Stimulated activated naive CD8-positive, alpha-beta T cell treated with anti-CD3 and anti-CD28 coated beads, Interleukin-15, amount 100 ng/mL, for 72 hours (primary cell): Measurements from ENCODE around the gene SUGCT.

ENCODE experiments used
- ATAC-seq: fragments of 150-1000 bp; cut with Tn5 transposase; 2 replicates; pipeline ENCODE4 v1.10.0; 2021; ENCODE audit warnings: mild to moderate bottlenecking, moderate library complexity
- DNase-seq, 2 donors: peaks; one replicate each; pipeline ENCODE4 v3.0.0; 2021 to 2022
- H3K27ac Mint-ChIP-seq, 2 donors: one replicate each; pipeline ENCODE4 v1.8.0; 2022; ENCODE audit warnings: mild to moderate bottlenecking in 2 of 2, mixed read lengths in 2 of 2, moderate library complexity in 2 of 2
- H3K27me3 Mint-ChIP-seq: one replicate; pipeline ENCODE4 v1.8.0; 2022; ENCODE audit warnings: mixed read lengths
- H3K4me1 Mint-ChIP-seq: one replicate; pipeline ENCODE4 v1.8.0; 2022; ENCODE audit warnings: mild to moderate bottlenecking, mixed read lengths
- H3K4me3 Mint-ChIP-seq, 2 donors: one replicate each; pipeline ENCODE4 v1.8.0; 2022; ENCODE audit warnings: mild to moderate bottlenecking in 2 of 2, mixed read lengths in 2 of 2, moderate library complexity in 1 of 2
- H3K9me3 Mint-ChIP-seq, 2 donors: one replicate each; pipeline ENCODE4 v1.8.0; 2022; ENCODE audit warnings: mixed read lengths in 2 of 2

The SUGCT gene

GRCh38 chr7:40674316-40674715 is 539.5 kb downstream of the SUGCT start:
- Mint-ChIP-seq H3K27me3 (peaks cover 20% of the 10 kb centered on the region), H3K27ac (no peak overlapping the region), H3K4me1 (peaks cover 19% of the 10 kb centered on the region), H3K4me3 (no peak overlapping the region), H3K9me3 (no peaks in the 10 kb centered on the region)
- ATAC-seq (no peak), DNase-seq (no peak)

DNA sequence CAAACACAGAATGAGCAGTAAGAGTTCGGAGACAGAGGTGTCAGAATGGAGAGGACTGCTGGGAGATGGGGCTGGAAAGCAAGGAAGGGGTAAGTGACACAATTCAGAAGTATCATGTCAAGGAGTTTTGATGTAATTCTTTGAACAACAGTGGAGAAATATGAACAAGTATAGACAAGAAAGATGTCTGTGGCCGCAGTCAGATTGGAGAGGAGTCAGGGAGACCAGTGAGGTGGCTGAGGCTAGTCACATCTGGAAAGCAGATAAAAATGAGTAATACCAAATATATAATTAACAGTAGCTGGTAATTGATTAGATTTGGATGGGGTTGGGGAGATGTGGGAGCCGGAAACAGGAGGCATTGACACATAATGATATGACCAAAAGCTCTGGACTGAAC is 540.9 kb downstream of the SUGCT start:
- Mint-ChIP-seq H3K4me3 (no peak overlapping the region), H3K27ac (no peak overlapping the region), H3K9me3 (no peaks in the 10 kb centered on the region), H3K4me1 (peaks cover 19% of the 10 kb centered on the region), H3K27me3 (peaks cover 9% of the 10 kb centered on the region)
- ATAC-seq, result no peak
- no peak for DNase-seq

- H3K27ac Mint-ChIP-seq, result no peak overlapping the region
- H3K27me3 Mint-ChIP-seq, result peaks cover 9% of the 10 kb centered on the region
- no peak overlapping the region for H3K4me3 Mint-ChIP-seq
- no peak for DNase-seq
- no peak for ATAC-seq
- no peaks in the 10 kb centered on the region for H3K9me3 Mint-ChIP-seq
- H3K4me1 Mint-ChIP-seq, result peaks cover 19% of the 10 kb centered on the region
Observed at GRCh38 chr7:40676221-40676620, 541.4 kb downstream of the SUGCT start.

DNA sequence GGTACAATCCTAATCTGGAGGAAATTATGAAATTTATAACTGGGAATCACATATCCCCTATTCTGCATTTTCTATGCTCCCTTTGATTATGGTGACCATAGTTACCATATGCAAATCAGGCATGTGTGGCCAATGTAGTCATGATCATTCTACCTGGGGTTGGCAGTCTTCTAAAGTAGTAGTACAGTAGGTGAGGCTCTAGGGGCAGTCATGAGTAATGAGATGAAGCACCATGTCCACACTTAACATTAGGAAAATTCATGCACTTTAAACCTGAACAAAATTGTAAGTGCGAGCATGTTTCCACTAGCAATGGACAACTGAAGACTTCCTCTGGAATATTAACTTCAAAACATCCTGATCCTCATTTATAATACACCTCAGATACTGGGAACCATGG is 545.9 kb downstream of the SUGCT start:
- H3K9me3 Mint-ChIP-seq, result no peaks in the 10 kb centered on the region
- H3K27ac Mint-ChIP-seq, result no peak overlapping the region
- DNase-seq, result no peak
- peaks cover 9% of the 10 kb centered on the region for H3K27me3 Mint-ChIP-seq
- H3K4me3 Mint-ChIP-seq, result no peak overlapping the region
- no peaks in the 10 kb centered on the region for H3K4me1 Mint-ChIP-seq
- peak; percentile 87 for ATAC-seq

DNA sequence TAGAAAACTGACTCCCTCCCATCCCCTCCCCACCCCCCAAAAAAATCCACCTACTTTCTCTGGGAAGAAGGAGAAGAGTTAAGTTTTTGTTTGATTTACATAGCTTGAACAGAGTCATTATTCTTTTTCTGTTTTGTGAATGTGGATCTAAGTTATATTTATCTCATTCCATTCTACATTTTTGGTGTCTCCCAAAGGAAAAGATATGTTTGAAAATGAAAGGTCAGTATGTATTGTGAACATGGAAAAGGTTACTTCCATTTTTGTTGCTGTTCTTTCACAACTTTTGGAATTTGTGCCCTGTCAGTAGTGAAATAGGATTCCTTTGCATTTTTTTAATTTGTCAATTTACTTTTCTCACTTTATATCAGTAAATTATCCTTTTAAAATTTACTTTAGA is 547.9 kb downstream of the SUGCT start:
- Mint-ChIP-seq H3K27me3 (peaks cover 4% of the 10 kb centered on the region), H3K9me3 (no peaks in the 10 kb centered on the region), H3K27ac (no peak overlapping the region), H3K4me1 (no peaks in the 10 kb centered on the region), H3K4me3 (no peak overlapping the region)
- ATAC-seq, result no peak
- no peak for DNase-seq

- Mint-ChIP-seq H3K4me3 (no peak overlapping the region), H3K9me3 (no peaks in the 10 kb centered on the region), H3K27me3 (no peaks in the 10 kb centered on the region), H3K27ac (no peak overlapping the region), H3K4me1 (peaks cover 7% of the 10 kb centered on the region)
- ATAC-seq (no peak), DNase-seq (no peak)
Observed at GRCh38 chr7:40694026-40694809, 559.4 kb downstream of the SUGCT start.

DNA sequence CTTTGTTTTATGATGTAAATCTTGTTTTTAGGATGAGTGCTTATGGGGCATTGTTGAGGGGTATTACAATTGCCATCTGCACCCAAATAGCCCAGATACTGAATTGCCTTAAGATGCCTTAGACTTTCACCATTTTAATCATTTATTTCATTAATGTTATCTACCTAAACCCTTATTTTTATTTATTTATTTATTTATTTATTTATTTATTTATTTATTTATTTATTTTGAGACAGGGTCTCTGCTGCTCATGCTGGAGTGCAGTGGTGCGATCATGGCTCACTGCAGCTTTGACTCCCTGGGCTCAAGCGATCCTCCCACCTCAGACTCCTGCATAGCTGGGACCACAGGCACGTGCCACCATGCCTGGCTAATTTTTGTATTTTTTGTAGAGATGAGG is 560.2 kb downstream of the SUGCT start:
- peaks cover 11% of the 10 kb centered on the region for H3K4me1 Mint-ChIP-seq
- H3K4me3 Mint-ChIP-seq, result no peak overlapping the region
- no peak for ATAC-seq
- no peaks in the 10 kb centered on the region for H3K27me3 Mint-ChIP-seq
- H3K9me3 Mint-ChIP-seq, result no peaks in the 10 kb centered on the region
- no peak overlapping the region for H3K27ac Mint-ChIP-seq
- no peak for DNase-seq

GRCh38 chr7:40697653-40698052 is 562.8 kb downstream of the SUGCT start:
- no peak for ATAC-seq
- no peak for DNase-seq
- Mint-ChIP-seq H3K4me3 (no peak overlapping the region), H3K27me3 (no peaks in the 10 kb centered on the region), H3K4me1 (peaks cover 38% of the 10 kb centered on the region), H3K27ac (no peak overlapping the region), H3K9me3 (no peaks in the 10 kb centered on the region)

GRCh38 chr7:40698214-40698920 is 563.6 kb downstream of the SUGCT start:
- Mint-ChIP-seq H3K4me1 (peaks cover 41% of the 10 kb centered on the region), H3K27me3 (no peaks in the 10 kb centered on the region), H3K4me3 (no peak overlapping the region), H3K9me3 (no peaks in the 10 kb centered on the region), H3K27ac (no peak overlapping the region)
- DNase-seq (no peak), ATAC-seq (no peak)

DNA sequence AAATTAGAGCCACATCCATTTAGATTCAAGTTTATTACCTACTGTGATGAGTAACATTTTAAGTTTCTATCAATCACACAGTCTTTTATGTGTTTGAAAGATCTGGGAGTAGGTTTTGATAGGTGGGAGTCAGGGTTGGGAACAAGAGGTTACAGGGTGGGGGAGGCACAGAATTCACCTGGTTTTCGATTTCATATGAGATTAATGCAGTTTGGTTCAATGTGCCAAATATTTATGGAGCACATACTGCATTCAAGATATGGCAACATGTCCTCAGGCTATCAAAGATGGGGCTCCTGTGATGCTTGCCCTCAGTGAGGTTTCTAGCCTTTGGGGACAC is 564.1 kb downstream of the SUGCT start:
- H3K4me1 Mint-ChIP-seq, result peaks cover 41% of the 10 kb centered on the region
- H3K27me3 Mint-ChIP-seq, result no peaks in the 10 kb centered on the region
- ATAC-seq (no peak), DNase-seq (no peak)
- H3K9me3 Mint-ChIP-seq, result no peaks in the 10 kb centered on the region
- no peak overlapping the region for H3K4me3 Mint-ChIP-seq
- no peak overlapping the region for H3K27ac Mint-ChIP-seq

DNA sequence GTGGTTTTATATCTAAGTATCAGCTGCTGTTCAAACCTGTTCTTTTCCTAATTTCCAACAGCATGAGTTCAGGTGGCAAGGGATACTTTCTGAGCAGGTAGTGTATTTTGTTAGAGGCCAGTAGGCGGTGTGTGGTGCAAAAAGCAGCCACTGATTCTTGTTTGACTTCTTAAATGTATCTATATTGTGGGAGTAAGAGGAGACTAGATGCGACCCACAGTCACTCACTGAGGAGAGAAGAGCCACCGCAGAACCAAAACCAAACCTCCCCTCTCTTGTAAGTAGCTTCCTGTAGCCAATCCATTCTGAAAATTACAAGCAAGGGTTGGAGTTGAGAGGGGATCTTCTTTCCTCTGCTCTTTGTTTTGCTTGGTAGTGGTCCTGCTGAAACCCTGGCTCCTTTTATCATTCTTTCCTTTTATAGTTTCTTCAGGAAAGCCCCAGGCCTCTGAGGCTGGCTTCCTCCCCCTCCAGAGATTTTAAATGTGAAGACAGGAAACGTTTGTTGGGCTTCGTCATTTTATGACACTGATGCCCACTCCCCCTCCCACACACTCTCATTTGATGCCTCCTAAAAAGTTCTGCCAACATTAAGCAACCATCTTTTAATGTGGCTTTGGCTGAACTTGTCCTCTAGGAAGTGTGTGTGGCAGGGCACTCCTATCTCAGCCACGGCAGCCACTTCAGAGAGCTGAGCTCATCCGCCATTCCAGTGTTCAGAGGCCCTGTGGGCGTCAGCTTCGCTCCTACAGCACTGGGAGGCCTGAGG is 566.0 kb downstream of the SUGCT start:
- ATAC-seq (peak; percentile 90), DNase-seq (peak; percentile 31 to 56)
- Mint-ChIP-seq H3K4me3 (peak overlapping the region; percentile 57 to 69), H3K4me1 (peaks cover 41% of the 10 kb centered on the region), H3K27ac (peak overlapping the region; percentile 78 to 89), H3K9me3 (no peaks in the 10 kb centered on the region), H3K27me3 (no peaks in the 10 kb centered on the region)

DNA sequence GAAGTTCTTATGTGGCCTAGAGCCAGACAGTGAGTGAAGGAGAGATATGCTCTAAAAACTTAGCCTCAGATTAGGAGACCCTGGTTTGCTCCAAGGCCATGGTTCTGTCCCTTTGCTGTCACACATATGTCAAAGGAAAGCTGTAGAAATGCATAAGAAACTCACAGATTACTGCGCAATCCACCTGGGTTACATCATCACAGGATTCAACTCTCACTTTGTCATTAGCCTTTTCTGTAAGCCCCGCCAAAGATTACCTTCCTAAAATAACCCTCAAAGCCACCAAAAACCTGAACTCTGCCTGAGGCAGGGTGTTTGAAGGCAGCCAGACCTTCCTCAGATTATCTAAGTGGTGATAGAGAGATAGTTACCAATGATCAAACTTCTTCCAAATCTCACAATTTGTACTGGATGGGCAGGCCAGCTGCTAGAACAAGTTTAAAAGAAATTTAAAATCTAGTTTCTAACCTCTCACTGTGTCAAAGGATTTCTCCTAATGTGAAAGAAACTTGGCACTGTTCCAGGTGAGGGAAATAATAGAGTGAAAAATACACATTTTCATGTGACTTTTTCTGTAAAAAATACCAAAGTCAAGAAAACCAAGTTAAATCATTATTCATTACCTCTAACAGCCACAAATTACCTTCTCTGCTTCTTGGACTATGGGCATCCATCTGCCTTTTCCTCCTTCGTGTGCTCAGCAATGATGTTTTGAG is 567.2 kb downstream of the SUGCT start:
- peak in 1 of 2 donors; percentile 10 for DNase-seq
- Mint-ChIP-seq H3K27ac (peak overlapping the region; percentile 10 to 61), H3K27me3 (no peaks in the 10 kb centered on the region), H3K4me3 (no peak overlapping the region), H3K9me3 (no peaks in the 10 kb centered on the region), H3K4me1 (peaks cover 41% of the 10 kb centered on the region)
- no peak for ATAC-seq

DNA sequence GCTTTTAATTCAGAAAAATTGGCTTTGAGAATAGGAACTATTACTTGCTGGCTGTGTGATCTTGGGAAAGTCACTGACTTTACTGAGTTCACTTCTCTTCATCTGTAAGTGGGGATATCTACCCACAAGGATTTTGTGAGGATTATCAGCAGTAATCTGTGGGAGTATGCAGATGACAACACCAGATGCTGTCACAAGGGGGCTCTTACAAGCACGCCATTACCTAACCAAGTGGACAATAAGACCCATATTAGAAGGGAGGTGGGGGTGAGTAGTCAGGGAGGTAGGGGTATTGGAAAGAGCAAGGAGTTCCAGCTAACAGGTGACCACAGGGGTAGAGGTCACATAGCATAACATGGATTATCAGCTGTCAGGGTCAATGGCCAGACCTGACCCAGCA is 569.4 kb downstream of the SUGCT start:
- no peaks in the 10 kb centered on the region for H3K27me3 Mint-ChIP-seq
- no peak overlapping the region for H3K27ac Mint-ChIP-seq
- H3K9me3 Mint-ChIP-seq, result no peaks in the 10 kb centered on the region
- H3K4me1 Mint-ChIP-seq, result peaks cover 38% of the 10 kb centered on the region
- H3K4me3 Mint-ChIP-seq, result no peak overlapping the region
- DNase-seq (no peak), ATAC-seq (no peak)

DNA sequence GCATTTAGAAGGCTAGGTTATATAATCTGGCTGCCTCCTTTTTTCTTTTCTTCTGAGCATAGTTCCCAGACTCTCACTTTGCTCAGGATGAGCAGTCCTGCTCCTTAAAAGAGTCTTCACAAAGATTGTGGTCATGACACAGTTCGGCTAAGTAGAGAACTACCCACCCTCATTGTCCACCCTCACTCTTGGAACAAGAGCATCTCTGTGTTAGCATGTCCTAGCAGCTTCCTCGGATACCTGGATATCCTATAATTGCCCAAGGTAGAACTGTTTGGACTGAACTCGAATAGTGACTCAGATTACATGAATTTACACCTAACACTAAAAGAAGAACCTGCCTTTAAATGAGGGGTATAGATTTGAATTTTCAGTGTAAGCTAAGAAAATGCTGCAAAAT is 572.0 kb downstream of the SUGCT start:
- H3K9me3 Mint-ChIP-seq, result no peaks in the 10 kb centered on the region
- ATAC-seq, result no peak
- DNase-seq, result no peak
- H3K27ac Mint-ChIP-seq, result no peak overlapping the region
- peaks cover 8% of the 10 kb centered on the region for H3K27me3 Mint-ChIP-seq
- H3K4me3 Mint-ChIP-seq, result no peak overlapping the region
- peaks cover 18% of the 10 kb centered on the region for H3K4me1 Mint-ChIP-seq

DNA sequence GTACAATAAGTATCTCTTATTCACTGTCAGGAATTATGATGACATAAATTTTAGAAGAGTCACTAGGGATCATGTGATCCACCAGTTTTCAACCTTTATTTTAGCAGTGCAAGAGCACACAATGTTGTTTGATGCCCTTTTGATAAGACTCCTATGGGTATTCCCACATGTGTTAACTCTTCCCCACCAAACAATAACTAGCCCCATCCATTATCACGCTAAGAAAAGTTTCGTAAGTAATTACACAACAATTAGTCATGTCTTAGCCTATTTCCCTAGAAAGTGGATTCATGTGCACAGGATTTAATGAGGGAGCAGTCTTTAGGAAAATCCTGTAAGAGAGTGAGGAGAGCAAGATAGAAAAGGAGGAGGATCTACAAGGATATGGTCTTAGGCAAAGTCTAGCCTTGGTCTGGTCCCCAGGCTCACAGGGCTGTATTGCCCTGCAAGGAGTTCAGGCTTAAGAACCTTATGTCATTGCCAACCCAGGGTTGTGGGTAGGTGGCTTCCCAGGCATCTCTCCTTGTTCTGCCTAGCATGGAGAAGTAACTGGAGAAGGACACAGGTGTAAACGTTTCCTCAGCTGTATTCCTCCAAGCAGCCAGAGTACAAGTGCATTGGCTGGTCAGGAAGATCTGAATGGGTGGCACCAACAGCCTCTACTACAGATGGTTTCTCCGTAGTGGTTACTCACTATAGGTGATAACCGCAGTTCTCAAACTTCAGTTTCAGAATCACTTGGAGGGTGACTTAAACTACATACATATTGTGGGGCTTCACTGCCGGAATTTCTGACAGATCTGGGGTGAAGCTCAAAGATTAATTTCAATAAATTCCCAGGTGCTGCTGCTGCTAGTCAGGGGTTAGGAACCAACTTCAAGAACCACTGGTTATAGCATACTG is 574.5 kb downstream of the SUGCT start:
- ATAC-seq, result peak; percentile 85
- Mint-ChIP-seq H3K9me3 (no peaks in the 10 kb centered on the region), H3K27ac (no peak overlapping the region), H3K4me3 (no peak overlapping the region), H3K4me1 (peaks cover 6% of the 10 kb centered on the region), H3K27me3 (peaks cover 8% of the 10 kb centered on the region)
- DNase-seq, result peak in 1 of 2 donors; percentile 11
